Activated CD4-positive, alpha-beta memory T cell treated with anti-CD3 and anti-CD28 coated beads for 36 hours (primary cell): ENCODE results near the gene RASSF3. TPM values are rescaled to one million over a fixed set of nuclear protein-coding genes. Genes with fewer than 3 reads are reported as not detected.
A peak's percentile ranks its signal among the peaks of the same experiment; 100 is the strongest.

Experiments used
- CTCF ChIA-PET: fragments of 350-600 bp; sonication (Branson Sonifier 250); formaldehyde crosslinking; loops from one replicate; lab custom pipeline; 2021; ENCODE audit warnings: antibody characterized with exemption, inconsistent platforms; lab: Charles Lee
- POLR2A ChIA-PET: fragments of 350-600 bp; sonication (Branson Sonifier 250); formaldehyde crosslinking; loops from one replicate; lab custom pipeline; 2021; ENCODE audit warnings: antibody characterized with exemption; lab: Charles Lee
- DNase-seq: peaks from one replicate; pipeline ENCODE4 v3.0.0-alpha.2; 2020
- H3K27ac Mint-ChIP-seq: one replicate; pipeline ENCODE4 v1.8.0; 2021; ENCODE audit warnings: mixed read lengths
- H3K27me3 Mint-ChIP-seq: one replicate; pipeline ENCODE4 v1.8.0; 2021; ENCODE audit warnings: mixed read lengths
- H3K36me3 Mint-ChIP-seq: one replicate; pipeline ENCODE4 v1.8.0; 2021; ENCODE audit warnings: mixed read lengths
- H3K4me1 Mint-ChIP-seq: one replicate; pipeline ENCODE4 v1.8.0; 2021; ENCODE audit warnings: low read depth, mixed read lengths
- H3K4me3 Mint-ChIP-seq: one replicate; pipeline ENCODE4 v1.8.0; 2021; ENCODE audit warnings: mild to moderate bottlenecking, mixed read lengths
- H3K9me3 Mint-ChIP-seq: one replicate; pipeline ENCODE4 v1.8.0; 2021; ENCODE audit warnings: mixed read lengths
- intact Hi-C: fragments of 100-400 bp; cut with micrococcal nuclease; formaldehyde crosslinking; loops from one replicate; pipeline ENCODE4 v1.15.1; 2023
- total RNA-seq, 2 experiments: library from RNA; stranded (reverse); gene quantifications; one replicate each; pipeline ENCODE4 v1.2.3, GENCODE V29; 2021

Gene RASSF3
- total RNA-seq, 2 experiments from 2014 or later: 40.6 to 40.7 TPM

DNA sequence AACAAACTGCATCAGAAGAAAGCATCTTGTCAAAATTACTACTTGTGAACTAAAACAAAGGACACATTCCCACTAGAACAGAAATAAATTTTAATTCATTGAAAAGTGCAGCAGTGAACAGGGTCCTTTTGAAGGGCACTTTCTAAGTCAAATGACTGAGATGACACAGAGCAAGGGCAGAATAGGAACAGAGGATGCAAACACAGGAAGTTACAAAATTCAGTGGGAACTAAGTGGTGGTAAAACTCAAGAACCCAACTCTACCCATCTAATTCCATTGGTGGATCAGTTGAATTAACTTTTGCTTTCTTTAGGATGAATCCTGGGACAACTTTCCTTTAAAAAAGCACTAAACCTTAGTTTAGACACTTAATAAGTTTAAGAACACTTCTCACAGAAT lies 103.1 kb downstream of the RASSF3 start:
- Mint-ChIP-seq H3K4me3 (no peak overlapping the region), H3K4me1 (peaks cover 24% of the 10 kb centered on the region), H3K36me3 (peaks cover 32% of the 10 kb centered on the region)

DNA sequence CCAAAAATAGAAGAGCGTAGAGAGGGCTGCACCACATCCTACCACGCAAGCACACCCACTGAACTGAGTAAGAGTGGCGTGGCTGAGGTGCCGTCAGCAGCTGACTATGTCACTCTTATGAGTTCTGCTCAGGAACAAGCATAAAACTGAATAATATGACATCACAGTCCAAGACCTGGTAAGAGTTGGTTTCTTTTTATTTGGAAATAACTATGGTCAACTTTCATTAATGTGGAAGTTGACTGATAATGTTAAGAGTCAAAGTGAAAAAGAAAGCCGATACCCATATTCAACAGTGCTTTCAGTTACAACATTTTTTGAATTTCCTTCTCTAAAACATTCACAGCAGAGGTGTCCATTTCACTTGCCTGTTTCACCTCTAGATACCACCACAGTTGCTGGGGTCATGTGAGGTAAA lies 104.3 kb downstream of the RASSF3 start:
- intact Hi-C loops: no loop called here
- no peaks in the 10 kb centered on the region for H3K27me3 Mint-ChIP-seq
- no peaks in the 10 kb centered on the region for H3K9me3 Mint-ChIP-seq
- CTCF ChIA-PET: interaction anchor here (1.0 to 1.1 kb wide), 2 partner anchors 17 to 165 kb away, joined by 3 to 5 read pairs; no protein-coding TSS in a partner anchor
- peaks cover 24% of the 10 kb centered on the region for H3K4me1 Mint-ChIP-seq
- H3K36me3 Mint-ChIP-seq: peaks cover 32% of the 10 kb centered on the region
- POLR2A ChIA-PET: no interaction called here
- peak; percentile 54 for DNase-seq
- H3K4me3 Mint-ChIP-seq: no peak overlapping the region
- H3K27ac Mint-ChIP-seq: peak overlapping the region; percentile 66

More for the DNA sequence above, 103.1 kb downstream of the RASSF3 start:
- no peak for DNase-seq
- H3K27ac Mint-ChIP-seq: no peak overlapping the region
- H3K27me3 Mint-ChIP-seq: no peaks in the 10 kb centered on the region
- H3K9me3 Mint-ChIP-seq: no peaks in the 10 kb centered on the region
- CTCF ChIA-PET: interaction anchor here (7.0 kb wide), 1 partner anchor 16 kb away, joined by 28 read pairs; no protein-coding TSS in a partner anchor
- POLR2A ChIA-PET: no interaction called here
- intact Hi-C loops: no loop called here

DNA sequence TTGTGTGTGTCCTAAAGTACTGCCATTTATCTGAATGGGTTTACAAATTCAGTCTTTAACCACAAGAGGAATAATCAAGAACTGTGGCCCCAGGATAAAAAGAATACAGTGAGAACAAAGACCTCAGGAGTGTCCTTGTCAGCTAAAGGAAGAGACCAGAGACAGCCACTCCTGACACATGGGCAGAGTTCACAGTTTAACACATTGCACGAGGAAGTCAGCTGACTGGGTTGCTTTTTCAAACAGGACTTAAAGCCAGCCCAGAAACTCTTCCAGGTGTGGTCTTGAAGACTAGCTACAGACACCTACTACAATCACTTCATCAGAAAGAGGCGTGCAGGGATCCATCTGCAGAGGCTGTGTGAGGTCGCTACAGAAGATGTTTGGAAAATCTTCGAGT lies 106.1 kb downstream of the RASSF3 start:
- intact Hi-C loops: no loop called here
- H3K27ac Mint-ChIP-seq: no peak overlapping the region
- POLR2A ChIA-PET: no interaction called here
- peaks cover 34% of the 10 kb centered on the region for H3K36me3 Mint-ChIP-seq
- H3K4me1 Mint-ChIP-seq: peaks cover 24% of the 10 kb centered on the region
- H3K9me3 Mint-ChIP-seq: no peaks in the 10 kb centered on the region
- H3K4me3 Mint-ChIP-seq: no peak overlapping the region
- CTCF ChIA-PET: interaction anchor here (1.4 to 1.8 kb wide), 2 partner anchors 30 to 167 kb away, joined by 3 to 6 read pairs; no protein-coding TSS in a partner anchor
- DNase-seq: no peak
- no peaks in the 10 kb centered on the region for H3K27me3 Mint-ChIP-seq

DNA sequence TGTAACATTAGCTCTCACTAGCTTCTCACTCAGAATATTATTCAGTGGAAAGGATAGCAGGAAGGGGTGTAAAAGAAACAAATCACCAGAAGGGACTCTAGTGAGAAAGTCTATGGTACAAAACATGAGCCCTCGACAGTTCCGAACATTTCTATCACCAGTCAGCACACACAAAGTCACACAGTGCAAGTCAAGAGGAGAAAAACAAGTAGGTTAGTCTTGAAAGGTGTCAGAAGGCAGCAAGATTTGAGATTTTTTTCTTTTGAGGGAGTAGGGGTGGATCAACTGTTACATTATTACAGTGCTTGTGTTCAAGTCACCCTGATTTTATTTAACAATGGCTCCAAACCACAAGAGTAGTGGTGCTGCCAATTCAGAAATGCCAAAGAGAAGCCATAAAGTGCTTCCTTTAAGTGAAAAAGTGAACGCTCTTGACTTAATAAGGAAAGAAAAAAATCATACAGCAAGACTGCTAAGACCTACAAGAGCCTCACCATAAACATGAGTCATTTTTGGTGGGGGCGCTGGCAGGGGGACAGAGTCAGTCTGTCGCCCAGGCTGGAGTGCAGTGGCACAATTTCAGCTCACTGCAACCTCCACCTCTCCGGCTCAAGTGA lies 106.7 kb downstream of the RASSF3 start:
- ChIA-PET CTCF (interaction anchor here (1.4 to 1.8 kb wide), 2 partner anchors 29 to 168 kb away, joined by 3 to 6 read pairs; no protein-coding TSS in a partner anchor), POLR2A (no interaction called here)
- no peak for DNase-seq
- Mint-ChIP-seq H3K36me3 (peaks cover 35% of the 10 kb centered on the region), H3K9me3 (no peaks in the 10 kb centered on the region), H3K27me3 (no peaks in the 10 kb centered on the region), H3K27ac (no peak overlapping the region), H3K4me1 (peaks cover 24% of the 10 kb centered on the region), H3K4me3 (no peak overlapping the region)
- intact Hi-C loops: no loop called here

DNA sequence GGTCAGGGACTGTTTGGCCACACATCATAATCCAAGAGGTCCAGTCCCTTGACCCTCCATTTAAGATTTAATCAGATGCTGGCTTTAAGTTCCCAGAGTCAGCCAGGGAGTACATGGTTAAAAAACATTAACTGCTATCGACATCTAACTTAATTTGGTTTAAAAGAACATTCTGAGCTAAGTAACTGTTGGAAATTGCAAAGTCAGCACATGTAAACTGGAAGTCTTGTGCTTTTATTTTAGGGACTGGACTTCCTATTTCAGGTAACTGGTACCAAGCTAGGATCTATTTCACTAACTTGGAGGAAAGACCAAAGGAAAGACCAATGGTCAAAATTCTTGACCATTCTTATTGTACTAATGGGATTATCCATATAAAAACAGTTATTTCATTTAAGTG lies 108.4 kb downstream of the RASSF3 start:
- intact Hi-C loops: no loop called here
- ChIA-PET POLR2A (no interaction called here), CTCF (interaction anchor here (1.1 to 1.9 kb wide), 2 partner anchors 20 to 169 kb away, joined by 4 to 10 read pairs; no protein-coding TSS in a partner anchor)
- Mint-ChIP-seq H3K9me3 (no peaks in the 10 kb centered on the region), H3K4me1 (peaks cover 20% of the 10 kb centered on the region), H3K27me3 (no peaks in the 10 kb centered on the region), H3K27ac (no peak overlapping the region), H3K4me3 (no peak overlapping the region), H3K36me3 (peaks cover 44% of the 10 kb centered on the region)
- DNase-seq: no peak

DNA sequence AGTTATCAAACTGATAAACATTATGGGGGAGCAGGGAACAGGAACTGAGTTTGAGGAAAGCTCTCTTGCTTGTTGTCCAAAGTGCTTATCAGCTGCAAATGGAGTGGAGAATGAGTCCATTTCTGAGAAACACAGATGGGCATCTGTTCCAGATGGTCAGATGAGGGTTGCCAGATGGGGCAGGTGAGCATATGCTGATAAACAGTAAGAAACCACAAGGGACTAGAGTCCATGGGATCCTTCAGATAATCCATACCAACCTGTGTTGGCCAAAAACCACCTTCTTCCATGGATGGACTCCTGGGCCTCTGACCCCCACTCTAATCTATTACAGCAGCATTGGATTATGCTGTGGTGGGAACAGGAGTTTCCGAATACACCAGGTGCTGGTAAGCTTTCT lies 110.6 kb downstream of the RASSF3 start:
- ChIA-PET CTCF (interaction anchor here (1.0 kb wide), 1 partner anchor 171 kb away, joined by 3 read pairs; no protein-coding TSS in a partner anchor), POLR2A (no interaction called here)
- Mint-ChIP-seq H3K4me1 (peaks cover 6% of the 10 kb centered on the region), H3K9me3 (no peaks in the 10 kb centered on the region), H3K27ac (no peak overlapping the region), H3K36me3 (peaks cover 32% of the 10 kb centered on the region), H3K27me3 (no peaks in the 10 kb centered on the region), H3K4me3 (no peak overlapping the region)
- intact Hi-C loops: no loop called here
- DNase-seq: no peak

DNA sequence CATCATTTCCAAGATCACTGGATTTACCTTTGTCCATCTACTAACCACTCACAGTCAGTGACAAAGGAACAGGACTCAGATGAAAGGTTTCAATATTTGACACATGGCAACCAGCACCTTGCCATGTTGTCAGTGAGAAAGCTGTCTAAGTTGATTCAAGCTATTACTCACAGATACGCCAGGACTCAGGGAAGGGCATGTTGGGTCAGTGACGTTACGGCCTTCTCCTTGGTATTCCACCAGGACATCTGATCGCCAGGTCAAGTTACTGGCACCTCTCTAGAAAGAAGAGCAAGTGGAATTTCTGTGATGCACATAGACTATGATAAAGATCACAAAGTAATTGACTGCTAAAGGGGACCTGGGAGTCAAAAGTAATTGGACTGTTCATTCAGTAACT lies 112.5 kb downstream of the RASSF3 start:
- Mint-ChIP-seq H3K4me1 (peaks cover 5% of the 10 kb centered on the region), H3K27ac (no peak overlapping the region), H3K36me3 (peaks cover 30% of the 10 kb centered on the region), H3K27me3 (no peaks in the 10 kb centered on the region), H3K9me3 (no peaks in the 10 kb centered on the region), H3K4me3 (no peak overlapping the region)
- DNase-seq: no peak
- CTCF ChIA-PET: no interaction called here
- intact Hi-C loops: no loop called here
- POLR2A ChIA-PET: no interaction called here

DNA sequence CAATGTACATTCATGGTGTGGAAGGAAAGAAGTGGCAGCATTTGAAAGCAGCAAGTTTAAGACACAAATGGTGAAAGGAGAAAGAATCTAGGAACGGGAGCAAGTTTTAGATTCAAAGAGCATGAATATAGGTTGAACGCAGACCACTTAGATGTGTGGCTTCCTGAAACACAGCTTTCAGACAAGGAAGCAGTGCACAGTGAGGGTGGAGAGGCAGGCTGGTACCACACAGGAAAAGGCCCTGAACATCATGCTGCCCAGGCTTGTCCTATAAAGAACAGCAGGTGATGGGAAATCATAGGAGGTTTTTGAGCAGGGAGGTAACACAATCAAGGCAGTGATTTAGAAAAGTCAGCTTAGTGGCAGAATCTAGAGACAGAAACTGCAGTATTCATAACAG lies 113.3 kb downstream of the RASSF3 start:
- ChIA-PET POLR2A (no interaction called here), CTCF (no interaction called here)
- intact Hi-C loops: no loop called here
- Mint-ChIP-seq H3K36me3 (peaks cover 33% of the 10 kb centered on the region), H3K27ac (no peak overlapping the region), H3K9me3 (no peaks in the 10 kb centered on the region), H3K4me1 (peaks cover 5% of the 10 kb centered on the region), H3K27me3 (no peaks in the 10 kb centered on the region), H3K4me3 (no peak overlapping the region)
- DNase-seq: no peak

DNA sequence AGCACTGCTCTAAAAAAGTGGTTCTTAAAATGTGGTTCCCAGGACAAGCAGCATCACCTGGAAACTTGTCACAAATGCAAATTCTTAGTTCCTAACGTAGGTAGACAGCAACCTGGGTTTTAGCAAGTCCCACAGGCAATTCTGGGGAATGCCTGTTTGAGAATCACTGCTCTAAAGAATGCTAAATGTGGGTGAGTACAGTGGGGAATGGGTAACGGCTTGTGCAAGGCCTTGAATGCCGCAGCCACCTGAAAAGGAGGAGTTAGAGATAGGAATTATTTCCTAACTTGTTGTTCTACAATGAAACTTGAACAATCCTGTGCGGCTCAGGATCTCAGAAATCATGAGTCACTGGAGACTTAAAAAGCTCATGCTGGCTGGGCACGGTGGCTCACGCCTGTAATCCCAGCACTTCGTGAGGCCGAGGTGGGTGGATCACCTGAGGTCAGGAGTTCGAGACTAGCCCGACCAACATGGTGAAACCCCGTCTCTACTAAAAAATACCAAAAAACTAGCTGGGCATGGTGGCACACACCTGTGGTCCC lies 114.0 kb downstream of the RASSF3 start:
- peaks cover 30% of the 10 kb centered on the region for H3K36me3 Mint-ChIP-seq
- intact Hi-C loops: no loop called here
- H3K27ac Mint-ChIP-seq: no peak overlapping the region
- CTCF ChIA-PET: no interaction called here
- DNase-seq: no peak
- H3K4me3 Mint-ChIP-seq: no peak overlapping the region
- POLR2A ChIA-PET: no interaction called here
- peaks cover 5% of the 10 kb centered on the region for H3K4me1 Mint-ChIP-seq
- no peaks in the 10 kb centered on the region for H3K27me3 Mint-ChIP-seq
- no peaks in the 10 kb centered on the region for H3K9me3 Mint-ChIP-seq

DNA sequence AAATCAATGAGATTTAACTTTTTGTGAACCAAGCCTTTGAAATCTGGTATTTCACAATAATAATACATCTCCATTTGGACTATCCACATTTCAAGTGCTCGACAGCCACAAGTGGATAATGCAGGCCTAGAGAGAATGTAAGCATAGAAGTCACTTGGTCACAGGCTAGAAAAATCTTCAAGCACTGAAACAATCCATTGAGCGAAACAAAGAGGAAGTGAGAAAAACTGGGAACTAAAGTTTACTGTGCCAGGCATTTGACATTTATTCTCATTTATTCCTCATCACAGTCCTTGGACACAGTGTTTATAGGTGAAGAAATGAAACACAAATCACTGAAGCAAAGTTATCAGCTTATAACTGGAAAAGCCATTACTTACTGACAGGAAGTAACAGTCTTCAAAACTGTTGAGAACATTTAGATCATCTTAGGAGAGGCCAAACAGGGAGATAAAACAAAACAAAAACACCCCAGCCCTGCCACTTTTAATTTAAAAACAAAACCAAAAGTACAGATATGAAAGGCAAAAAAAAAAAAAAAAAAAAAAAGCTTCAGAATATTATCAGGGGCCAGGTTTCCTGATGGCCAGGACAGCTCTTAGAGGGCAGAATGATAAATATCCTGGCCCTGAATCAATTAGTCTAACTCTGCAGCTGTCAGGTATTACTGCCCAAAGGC lies 119.8 kb downstream of the RASSF3 start:
- H3K27ac Mint-ChIP-seq: peak overlapping the region; percentile 84
- no peak for DNase-seq
- H3K4me1 Mint-ChIP-seq: peaks cover 17% of the 10 kb centered on the region
- ChIA-PET CTCF (interaction anchor here (0.6 to 1.3 kb wide), 2 partner anchors 14 to 77 kb away, joined by 3 to 4 read pairs; no protein-coding TSS in a partner anchor), POLR2A (interaction anchor here (1.0 kb wide), 1 partner anchor 112 kb away, joined by 3 read pairs; no protein-coding TSS in a partner anchor)
- H3K9me3 Mint-ChIP-seq: no peaks in the 10 kb centered on the region
- H3K27me3 Mint-ChIP-seq: no peaks in the 10 kb centered on the region
- H3K4me3 Mint-ChIP-seq: no peak overlapping the region
- H3K36me3 Mint-ChIP-seq: peaks cover 13% of the 10 kb centered on the region
- intact Hi-C loops: no loop called here

DNA sequence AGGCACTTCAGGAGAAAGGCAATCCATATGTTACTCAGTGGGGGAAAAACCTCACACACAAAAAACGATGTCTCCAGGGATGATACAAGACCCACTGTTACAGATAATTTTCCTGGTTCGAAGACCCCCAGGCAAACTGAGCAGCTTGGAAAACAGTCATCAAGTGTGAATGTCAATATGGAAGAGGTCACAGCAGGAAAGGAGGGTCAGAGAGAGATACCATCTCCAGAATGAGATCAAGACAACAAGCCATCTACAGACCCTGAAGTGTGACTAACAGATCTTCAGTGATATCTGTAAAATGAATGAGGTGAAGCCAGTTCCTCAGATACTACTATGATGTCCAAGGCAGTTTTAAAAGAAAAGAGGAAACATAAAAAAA lies 120.3 kb downstream of the RASSF3 start:
- intact Hi-C loops: no loop called here
- ChIA-PET CTCF (interaction anchor here (0.6 to 1.3 kb wide), 2 partner anchors 14 to 77 kb away, joined by 3 to 4 read pairs; no protein-coding TSS in a partner anchor), POLR2A (interaction anchor here (1.0 kb wide), 1 partner anchor 112 kb away, joined by 3 read pairs; no protein-coding TSS in a partner anchor)
- Mint-ChIP-seq H3K27me3 (no peaks in the 10 kb centered on the region), H3K4me1 (peaks cover 17% of the 10 kb centered on the region), H3K36me3 (peaks cover 14% of the 10 kb centered on the region), H3K27ac (peak overlapping the region; percentile 84), H3K9me3 (no peaks in the 10 kb centered on the region), H3K4me3 (no peak overlapping the region)
- no peak for DNase-seq

DNA sequence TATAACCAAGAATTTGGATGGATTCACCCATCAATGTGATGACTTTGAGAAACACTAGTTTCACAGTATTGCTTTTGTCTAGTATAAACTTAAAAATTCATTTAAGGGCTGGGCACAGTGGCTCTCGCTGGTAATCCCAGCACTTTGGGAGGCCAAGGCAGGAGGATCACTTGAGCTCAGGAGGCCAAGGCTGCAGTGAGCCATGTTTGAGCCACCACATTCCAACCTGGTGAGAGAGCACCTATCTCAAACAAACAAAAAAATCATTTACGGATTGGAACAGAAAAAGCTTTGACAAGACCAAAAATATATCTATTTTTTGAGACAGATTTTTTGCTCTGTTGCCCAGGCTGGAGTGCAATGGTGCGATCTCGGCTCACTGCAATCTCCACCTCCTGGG lies 121.4 kb downstream of the RASSF3 start:
- intact Hi-C loops: no loop called here
- Mint-ChIP-seq H3K4me1 (peaks cover 17% of the 10 kb centered on the region), H3K27ac (no peak overlapping the region), H3K9me3 (no peaks in the 10 kb centered on the region), H3K27me3 (no peaks in the 10 kb centered on the region), H3K36me3 (peaks cover 16% of the 10 kb centered on the region), H3K4me3 (no peak overlapping the region)
- POLR2A ChIA-PET: interaction anchor here (0.5 kb wide), 1 partner anchor 14 kb away, joined by 4 read pairs; no protein-coding TSS in a partner anchor
- CTCF ChIA-PET: no interaction called here
- no peak for DNase-seq
